ENCODE results near the gene PHLDB3. TPM values are rescaled to one million over a fixed set of nuclear protein-coding genes. Genes with fewer than 3 reads are reported as not detected.

The PHLDB3 gene
- total and polyA plus RNA-seq, 2 donors (not counting 3 experiments of a cell fraction or from before 2014, with no cell fraction given) = 5.5 to 12.0 TPM

DNA sequence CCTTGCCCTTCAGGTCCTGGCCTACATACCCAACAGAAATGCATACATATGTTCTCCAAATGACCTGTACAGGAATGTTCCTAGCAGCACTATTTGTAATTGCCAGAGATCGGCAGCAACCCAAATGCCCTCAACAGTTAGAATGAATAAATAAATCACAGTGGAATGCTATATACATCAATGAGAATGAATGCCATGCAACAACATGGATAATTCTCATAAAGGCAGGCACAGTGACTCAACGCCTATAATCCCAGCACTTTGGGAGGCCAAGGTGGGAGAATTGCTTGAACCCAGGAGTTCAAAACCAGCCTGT is 71.2 kb downstream of the PHLDB3 start:
- no peak overlapping the region for H3K27ac ChIP-seq (ENCODE audit: insufficient read depth, low read depth, low read length)
- FAIRE-seq = no peak
- DNase-seq (ENCODE audit: low read depth, low spot score) = no peak
- POLR2A ChIA-PET = no interaction called here
- dilution Hi-C loops (cut with MboI; ENCODE audit: extremely low pct_ligation_motif_present, low sequenced_read_pairs) (no loop called here), intact Hi-C loops (cut with micrococcal nuclease) (loop anchor here (1.0 kb wide), 2 partner anchors 86 to 219 kb away; no protein-coding TSS in a partner anchor)
- H2AFZ ChIP-seq (ENCODE audit: low read depth, low read length) = no peak overlapping the region
- no peaks in the 10 kb centered on the region for H3K36me3 ChIP-seq (ENCODE audit: control insufficient read depth in 2 of 2, extremely low read depth in 1 of 2, insufficient read depth in 2 of 2, low read length in 2 of 2)
- no peak overlapping the region for H3K9ac ChIP-seq (replicated peaks; ENCODE audit: extremely low read depth, insufficient read depth, low read length)
- no peaks in the 10 kb centered on the region for H3K9me3 ChIP-seq (replicated peaks; ENCODE audit: control insufficient read depth, insufficient read depth, low read length)
- peaks cover 2% of the 10 kb centered on the region for H3K4me1 ChIP-seq (ENCODE audit: control insufficient read depth, extremely low read depth, insufficient read depth, low read length)
- no peak overlapping the region for H3K4me3 ChIP-seq (replicated peaks in 1 of 3; ENCODE audit: insufficient read depth in 1 of 3, low read depth in 1 of 3, low read length in 3 of 3)
- no peak overlapping the region for H3K4me2 ChIP-seq (ENCODE audit: insufficient read depth, low read length)
- TF ChIP-seq EZH2 (IDR thresholded peaks at IDR 0.05; ENCODE audit: borderline replicate concordance, low read depth, low read length, severe bottlenecking) (no peak), FOS (IDR thresholded peaks at IDR 0.05; ENCODE audit: borderline replicate concordance, insufficient read depth, low read length) (no peak), POLR2A (IDR thresholded peaks at IDR 0.05; ENCODE audit: low read depth, low read length) (no peak), POLR2AphosphoS5 (IDR thresholded peaks at IDR 0.05; ENCODE audit: insufficient read depth, low read depth, low read length) (no peak), MYC (IDR thresholded peaks at IDR 0.05; ENCODE audit: low read depth, low read length) (no peak), JUN (IDR thresholded peaks at IDR 0.05; ENCODE audit: borderline replicate concordance, insufficient read depth, insufficient read length, low read depth) (no peak)
- TF ChIP-seq, protein P1, sequence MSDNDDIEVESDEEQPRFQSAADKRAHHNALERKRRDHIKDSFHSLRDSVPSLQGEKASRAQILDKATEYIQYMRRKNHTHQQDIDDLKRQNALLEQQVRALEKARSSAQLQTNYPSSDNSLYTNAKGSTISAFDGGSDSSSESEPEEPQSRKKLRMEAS (IDR thresholded peaks at IDR 0.05; ENCODE audit: insufficient read depth, insufficient read length) = no peak
- TF ChIP-seq, protein P2, sequence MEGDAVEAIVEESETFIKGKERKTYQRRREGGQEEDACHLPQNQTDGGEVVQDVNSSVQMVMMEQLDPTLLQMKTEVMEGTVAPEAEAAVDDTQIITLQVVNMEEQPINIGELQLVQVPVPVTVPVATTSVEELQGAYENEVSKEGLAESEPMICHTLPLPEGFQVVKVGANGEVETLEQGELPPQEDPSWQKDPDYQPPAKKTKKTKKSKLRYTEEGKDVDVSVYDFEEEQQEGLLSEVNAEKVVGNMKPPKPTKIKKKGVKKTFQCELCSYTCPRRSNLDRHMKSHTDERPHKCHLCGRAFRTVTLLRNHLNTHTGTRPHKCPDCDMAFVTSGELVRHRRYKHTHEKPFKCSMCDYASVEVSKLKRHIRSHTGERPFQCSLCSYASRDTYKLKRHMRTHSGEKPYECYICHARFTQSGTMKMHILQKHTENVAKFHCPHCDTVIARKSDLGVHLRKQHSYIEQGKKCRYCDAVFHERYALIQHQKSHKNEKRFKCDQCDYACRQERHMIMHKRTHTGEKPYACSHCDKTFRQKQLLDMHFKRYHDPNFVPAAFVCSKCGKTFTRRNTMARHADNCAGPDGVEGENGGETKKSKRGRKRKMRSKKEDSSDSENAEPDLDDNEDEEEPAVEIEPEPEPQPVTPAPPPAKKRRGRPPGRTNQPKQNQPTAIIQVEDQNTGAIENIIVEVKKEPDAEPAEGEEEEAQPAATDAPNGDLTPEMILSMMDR (IDR thresholded peaks at IDR 0.05; ENCODE audit: extremely low read depth in 1 of 2, insufficient read depth in 1 of 2, low read depth in 1 of 2, low read length in 2 of 2) = no peak
- BruUV-seq (replicated peaks) = no TSS peak
- H3K9me1 ChIP-seq (replicated peaks; ENCODE audit: control insufficient read depth, extremely low read depth, insufficient read depth, low read length) = no peaks in the 10 kb centered on the region
- no peaks in the 10 kb centered on the region for H3K79me2 ChIP-seq (ENCODE audit: control insufficient read depth, insufficient read depth, low read length)
- CTCF ChIA-PET = interaction anchor here (1.0 to 3.4 kb wide), 12 partner anchors 12 to 161 kb away, joined by 3 to 108 read pairs (median 4); no protein-coding TSS in a partner anchor
- no peaks in the 10 kb centered on the region for H3K27me3 ChIP-seq (ENCODE audit: control insufficient read depth in 2 of 2, insufficient read depth in 2 of 2, low read length in 2 of 2)
- H4K20me1 ChIP-seq (replicated peaks; ENCODE audit: control insufficient read depth, extremely low read depth, insufficient read depth, low read length) = no peaks in the 10 kb centered on the region
